GM20000 (cell line): ENCODE results near the gene ZDHHC24.

Experiments
- DNase-seq: peaks from one replicate; pipeline ENCODE4 v3.0.0; 2012; ENCODE audit warnings: low spot score
- CTCF ChIP-seq: IDR thresholded peaks from 2 replicates; pipeline ENCODE4 v1.5.1; 2012; ENCODE audit warnings: mild to moderate bottlenecking, control low read depth; ENCODE audit errors: extremely low read depth, missing control alignments

ZDHHC24 gene

GRCh38 chr11:66530927-66531709, 14.7 kb downstream of the ZDHHC24 start:
- TF ChIP-seq CTCF, result no peak
- no peak for DNase-seq

GRCh38 chr11:66529655-66530054, 16.2 kb downstream of the ZDHHC24 start:
- TF ChIP-seq CTCF, result no peak
- DNase-seq, result no peak

DNA sequence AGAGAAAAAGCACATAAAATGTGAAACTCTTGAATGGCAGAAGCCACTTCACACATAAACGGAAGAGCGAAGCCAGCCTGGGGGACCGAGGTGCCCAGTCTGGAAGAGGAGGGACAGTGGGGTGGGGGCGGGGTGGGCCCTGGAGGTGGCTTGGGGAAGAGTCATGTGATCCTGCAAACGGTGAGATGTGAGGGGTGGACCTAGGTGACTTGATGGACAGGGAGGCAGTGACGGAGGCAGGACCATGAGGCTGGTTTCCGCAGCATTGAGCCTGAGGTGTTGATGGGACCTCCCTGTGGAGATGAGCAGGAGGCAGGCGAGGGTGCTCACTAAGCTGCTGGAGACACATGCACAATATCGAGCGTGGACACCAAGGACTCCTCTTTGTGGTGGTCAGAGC, 16.8 kb downstream of the ZDHHC24 start:
- TF ChIP-seq CTCF, result no peak
- DNase-seq, result no peak

- no peak for TF ChIP-seq CTCF
- DNase-seq, result no peak
These were observed 21.4 kb downstream of the ZDHHC24 start for GRCh38 chr11:66524304-66525040.

DNA sequence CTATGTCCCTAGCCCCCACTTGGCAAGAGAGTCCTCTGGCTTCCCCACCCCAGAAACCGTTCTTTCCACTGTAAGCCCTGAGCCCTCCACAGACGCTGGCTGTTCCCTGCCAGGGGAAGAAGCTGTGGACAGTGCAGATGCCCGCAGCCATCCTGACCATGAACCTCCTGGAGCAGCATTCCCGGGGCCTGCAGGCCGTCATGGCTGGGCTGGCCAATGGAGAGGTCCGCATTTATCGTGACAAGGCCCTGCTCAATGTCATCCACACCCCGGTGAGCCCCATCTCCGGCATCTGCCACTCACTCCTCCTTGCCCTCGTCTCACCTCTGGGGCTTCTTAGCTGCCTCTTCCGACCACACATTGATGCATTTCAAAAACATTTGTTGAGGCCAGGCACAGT, 22.2 kb downstream of the ZDHHC24 start:
- no peak for TF ChIP-seq CTCF
- DNase-seq, result no peak

- TF ChIP-seq CTCF, result no peak
- DNase-seq, result no peak
These were observed 34.9 kb downstream of the ZDHHC24 start for GRCh38 chr11:66510990-66511339.

- DNase-seq, result peak; percentile 89
- no peak for TF ChIP-seq CTCF
These were observed 35.4 kb downstream of the ZDHHC24 start, which contains the start of gene BBS1 for GRCh38 chr11:66510271-66510989. BBS1 (plus strand) TSS chr11:66510635; CDS start chr11:66510660, 25 bp downstream.
